ENCODE results near the gene ANKRD44. TPM values are rescaled to one million over a fixed set of nuclear protein-coding genes. Genes with fewer than 3 reads are reported as not detected.

ANKRD44 gene
- total and polyA plus RNA-seq, 2 of the 8 experiments (the other 6 are each of a cell fraction or from before 2014, with no cell fraction given) = 1.2 to 1.3 TPM

DNA sequence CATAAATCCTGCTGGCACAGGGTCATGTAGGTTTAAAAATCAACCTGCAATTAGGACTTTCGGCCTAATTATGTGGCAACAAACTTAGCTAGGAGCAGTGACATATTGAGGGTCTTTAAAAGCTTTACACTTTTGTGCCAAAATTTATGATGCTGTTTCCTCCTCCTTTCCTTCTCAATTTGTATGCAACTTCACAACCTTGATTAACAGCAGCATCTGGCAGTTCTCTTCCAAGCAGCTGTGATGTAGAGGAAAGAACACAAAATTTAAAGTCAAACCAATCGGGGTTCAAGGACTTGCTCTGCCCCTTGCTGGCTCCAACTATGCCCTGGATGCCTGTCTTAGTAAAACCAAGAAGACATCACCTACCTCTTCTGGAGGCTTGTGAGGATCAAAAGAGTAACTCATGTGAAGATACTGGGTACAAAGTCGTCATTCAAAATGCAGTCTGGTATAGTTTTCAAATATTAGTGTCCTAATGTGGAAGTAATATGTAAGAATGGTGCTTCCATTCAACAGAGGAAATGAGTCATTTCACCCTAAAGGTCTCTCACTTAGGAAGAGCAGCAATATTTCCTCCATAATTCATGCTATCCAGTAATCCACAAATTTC lies 94.7 kb downstream of the ANKRD44 start:
- Histone ChIP-seq H3K27ac (ENCODE audit: low read depth, low read length) (no peak overlapping the region), H3K9me3 (ENCODE audit: insufficient read depth in 2 of 2, low read depth in 1 of 2, low read length in 1 of 2) (no peaks in the 10 kb centered on the region), H3K56ac (replicated peaks; ENCODE audit: insufficient read length, low read depth, low read length) (no peak overlapping the region), H2BK120ac (replicated peaks; ENCODE audit: low read depth, low read length) (no peak overlapping the region), H2AK5ac (ENCODE audit: low read depth, low read length) (no peak overlapping the region), H3K23me2 (ENCODE audit: low read depth, low read length) (no peaks in the 10 kb centered on the region), H3K79me1 (ENCODE audit: low read depth, low read length) (no peaks in the 10 kb centered on the region), H3K4me3 (ENCODE audit: extremely low read depth in 1 of 4, insufficient read depth in 2 of 4, low read depth in 3 of 4, low read length in 4 of 4) (no peak overlapping the region), H2BK12ac (ENCODE audit: low read depth, low read length) (no peak overlapping the region), H4K20me1 (replicated peaks in 1 of 2; ENCODE audit: control insufficient read depth in 1 of 2, insufficient read depth in 2 of 2, low read length in 2 of 2) (no peaks in the 10 kb centered on the region), H3K4me2 (ENCODE audit: insufficient read depth in 1 of 2, low read depth in 2 of 2, low read length in 2 of 2) (no peak overlapping the region), H4K8ac (ENCODE audit: extremely low read depth, insufficient read depth, low read length) (no peak overlapping the region), H2BK5ac (ENCODE audit: low read depth, low read length) (no peak overlapping the region), H3K9ac (replicated peaks in 1 of 4; ENCODE audit: extremely low read depth in 1 of 4, low read depth in 3 of 4, low read length in 3 of 4) (no peak overlapping the region), H2BK15ac (ENCODE audit: low read length) (no peak overlapping the region), H4K91ac (replicated peaks; ENCODE audit: insufficient read length, low read length) (no peak overlapping the region), H4K5ac (ENCODE audit: insufficient read length, low read depth, low read length) (no peak overlapping the region), H2AFZ (ENCODE audit: low read length) (no peak overlapping the region), H3K14ac (ENCODE audit: insufficient read length) (no peak overlapping the region), H3K23ac (ENCODE audit: insufficient read length) (no peak overlapping the region), H2BK20ac (ENCODE audit: low read length) (no peak overlapping the region), H3K4me1 (replicated peaks in 1 of 4; ENCODE audit: control insufficient read depth in 3 of 4, insufficient read depth in 4 of 4, low read length in 3 of 4) (no peaks in the 10 kb centered on the region), H3K79me2 (ENCODE audit: control insufficient read depth in 1 of 2, insufficient read depth in 2 of 2, low read length in 2 of 2) (no peaks in the 10 kb centered on the region), H3K4ac (replicated peaks; ENCODE audit: insufficient read length, low read depth, low read length) (no peak overlapping the region), H3K18ac (ENCODE audit: extremely low read depth, low read length) (no peak overlapping the region), H3K27me3 (replicated peaks in 1 of 4; ENCODE audit: control insufficient read depth in 3 of 4, extremely low read depth in 1 of 4, insufficient read depth in 3 of 4, low read length in 3 of 4) (no peaks in the 10 kb centered on the region), H3K36me3 (ENCODE audit: control insufficient read depth in 2 of 4, insufficient read depth in 4 of 4, low read length in 3 of 4) (no peaks in the 10 kb centered on the region)
- DNase-seq (ENCODE audit: low read depth in 1 of 2, low spot score in 2 of 2) (no peak), FAIRE-seq (no peak)
- POLR2A ChIA-PET (ENCODE audit: partially characterized antibody) = no interaction called here
- TF ChIP-seq GABPA (IDR thresholded peaks at IDR 0.05; ENCODE audit: borderline replicate concordance, insufficient read depth, low read length) = no peak
- no peak for TF ChIP-seq SAP30 (IDR thresholded peaks at IDR 0.05; ENCODE audit: insufficient read depth, insufficient replicate concordance, low read length)
- 84% methylated on average over 3 of the region's 3 CpGs; no CpG with 5 or more reads in 1 of the 2 experiments for WGBS, 2 experiments (ENCODE audit: extremely low coverage in 1 of 2, insufficient coverage in 1 of 2, insufficient read length in 1 of 2, insufficient replicate concordance in 2 of 2, low coverage in 1 of 2, low lambda C conversion rate in 2 of 2, missing lambda C conversion rate in 1 of 2)
- CTCF ChIA-PET (ENCODE audit: partially characterized antibody) = interaction anchor here (1.3 kb wide), 1 partner anchor 8 kb away, joined by 4 read pairs; no protein-coding TSS in a partner anchor

Measured in H1 (cell line).